Upper lobe of left lung (tissue), 4 donors: ENCODE data around the gene PLCB2.

Experiments used
- CTCF ChIP-seq, 6 experiments: fragments of 450-650 bp in 4 of 6; fragments of 200-600 bp in 2 of 6; sonication (generic) in 2 of 6; IDR thresholded peaks; one replicate each; pipeline ENCODE4 v1.5.1; 2016 to 2019; ENCODE audit warnings: antibody characterized with exemption in 6 of 6
- EP300 ChIP-seq, 4 donors: sonication (generic); formaldehyde crosslinking; IDR thresholded peaks; one replicate each; pipeline ENCODE4 v1.5.1; 2017; ENCODE audit warnings: antibody characterized with exemption in 4 of 4, control low read depth in 2 of 4
- POLR2AphosphoS5 ChIP-seq, 2 donors: sonication (generic); formaldehyde crosslinking; IDR thresholded peaks; one replicate each; pipeline ENCODE4 v1.5.1; 2017; ENCODE audit warnings: antibody characterized with exemption in 2 of 2

DNA sequence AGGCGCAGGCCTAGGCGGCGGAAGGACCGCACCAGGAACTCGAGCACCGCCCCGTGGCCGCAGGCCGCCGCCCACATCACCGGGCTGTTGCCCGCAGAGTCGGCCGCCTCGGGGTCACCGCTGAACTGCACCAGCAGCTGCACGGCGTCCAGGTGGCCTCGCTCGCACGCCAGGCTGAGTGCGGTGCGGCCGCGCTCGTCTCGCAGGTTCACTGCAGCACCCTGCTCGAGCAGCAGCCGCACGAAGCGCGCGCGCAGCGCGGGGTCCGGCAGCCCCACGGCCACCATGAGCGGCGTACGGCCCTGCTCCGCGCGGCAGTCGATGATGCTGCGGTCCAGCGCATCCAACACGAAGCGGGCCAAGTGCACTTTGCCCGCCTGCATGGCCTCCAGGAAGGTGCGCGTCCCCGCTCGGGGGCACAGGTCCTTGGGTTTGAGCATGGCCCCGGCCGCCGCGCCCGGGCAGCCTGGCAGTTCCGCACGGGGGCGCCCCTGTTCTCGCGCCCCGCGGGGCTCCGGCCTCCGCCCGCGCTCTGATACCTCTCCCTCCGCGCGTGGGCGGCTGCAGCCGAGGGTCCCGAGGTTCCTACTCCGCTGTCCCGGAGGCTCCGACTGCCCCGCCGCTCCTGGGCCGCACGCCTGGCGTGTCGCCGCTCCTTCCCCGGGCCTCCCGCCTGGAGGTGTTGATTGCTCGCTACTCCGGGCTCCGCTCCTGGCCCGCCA is 25.4 kb downstream of the PLCB2 start:
- TF ChIP-seq EP300 (IDR thresholded peaks at IDR 0.05) (no peak), CTCF (IDR thresholded peaks at IDR 0.05) (peak in 5 of 6 experiments; percentile 36 to 48 (median 41)), POLR2AphosphoS5 (IDR thresholded peaks at IDR 0.05) (no peak)
